GM18858 (cell line): ENCODE measurements around the gene MRPL48.

Source experiments
- ATAC-seq: cut with Tn5 transposase; IDR thresholded peaks from one replicate; pipeline ENCODE4 v1.9.1; 2021; ENCODE audit not compliant: unreplicated experiment

MRPL48 gene

DNA sequence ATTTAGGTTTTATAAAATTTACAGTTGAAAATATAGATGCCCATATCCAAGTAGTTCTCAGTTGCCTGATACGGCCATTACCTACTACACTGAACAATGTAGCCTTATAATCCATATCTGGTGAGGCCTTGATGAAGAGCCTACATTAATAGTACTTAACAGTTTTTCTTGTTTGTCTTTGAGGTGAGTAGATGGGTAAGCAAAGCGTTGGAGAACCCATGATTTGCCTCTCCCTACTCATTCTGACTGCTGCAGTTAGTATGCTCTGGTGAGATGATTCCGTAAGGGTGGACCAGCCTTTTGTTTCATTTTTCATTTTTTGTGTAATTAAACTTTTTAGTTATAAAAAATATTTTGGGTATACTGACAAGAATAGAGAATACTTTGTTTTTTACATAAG is 100.6 kb downstream of the MRPL48 start:
- no peak for ATAC-seq

DNA sequence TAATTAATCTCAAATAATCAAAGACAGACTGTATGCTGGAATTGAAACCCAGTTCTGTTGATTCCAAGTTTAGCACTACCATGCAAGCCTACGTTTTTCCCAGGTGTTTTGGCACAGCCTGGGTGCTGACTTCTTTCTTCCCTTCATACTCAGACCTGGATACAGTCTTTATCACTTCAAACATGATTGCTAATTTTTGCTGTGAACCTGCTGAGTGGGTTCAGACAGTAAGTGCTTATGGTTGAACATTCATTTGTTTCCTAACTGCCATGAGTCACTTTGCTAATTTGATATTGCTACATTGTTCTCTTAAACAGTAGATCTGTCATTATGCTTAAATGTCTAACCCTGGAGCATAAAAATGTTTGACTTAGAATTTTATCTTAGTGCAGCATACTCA is 101.3 kb downstream of the MRPL48 start:
- ATAC-seq = no peak

GRCh38 chr11:73889536-73889935 is 101.9 kb downstream of the MRPL48 start:
- ATAC-seq = no peak

DNA sequence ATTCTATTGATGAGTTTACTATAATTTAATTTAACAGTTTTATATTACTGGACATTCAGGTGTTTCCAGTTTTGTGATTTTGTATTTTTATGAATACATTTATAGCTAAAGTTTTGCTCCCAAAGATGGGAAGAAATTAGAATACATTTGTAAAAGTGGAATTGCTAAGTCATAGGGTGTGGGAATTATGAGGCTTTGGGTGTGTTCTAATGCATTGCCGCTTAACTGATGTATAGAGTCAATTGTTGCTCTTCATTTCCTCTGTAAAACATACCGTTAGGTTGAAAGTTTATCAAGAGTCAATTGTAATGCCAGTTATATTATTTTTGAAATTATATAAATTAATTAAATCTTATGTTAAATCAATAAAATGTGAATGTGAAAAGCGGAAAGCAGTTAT is 105.4 kb downstream of the MRPL48 start:
- no peak for ATAC-seq

GRCh38 chr11:73894725-73895335 is 107.2 kb downstream of the MRPL48 start:
- no peak for ATAC-seq

DNA sequence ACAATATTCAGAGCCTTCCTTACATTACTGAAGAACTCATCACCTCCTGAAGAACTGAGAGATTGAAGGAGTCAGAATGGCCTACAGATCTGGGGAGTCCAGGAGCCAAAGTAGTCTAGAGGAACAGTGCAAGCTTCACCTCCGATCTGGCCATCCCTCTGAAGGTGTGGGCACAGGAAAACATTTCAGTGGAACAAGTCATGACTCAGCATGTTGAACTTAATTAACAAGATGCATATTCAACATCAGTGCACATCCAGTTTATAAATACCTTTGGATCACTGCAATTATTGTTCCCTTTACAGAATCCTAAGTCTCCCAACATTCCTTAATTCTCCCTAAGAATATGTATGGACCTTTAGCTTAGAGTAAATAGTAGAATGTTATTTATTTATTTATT is 114.6 kb downstream of the MRPL48 start:
- ATAC-seq = no peak

GRCh38 chr11:73907191-73907590 is 119.5 kb downstream of the MRPL48 start:
- no peak for ATAC-seq

DNA sequence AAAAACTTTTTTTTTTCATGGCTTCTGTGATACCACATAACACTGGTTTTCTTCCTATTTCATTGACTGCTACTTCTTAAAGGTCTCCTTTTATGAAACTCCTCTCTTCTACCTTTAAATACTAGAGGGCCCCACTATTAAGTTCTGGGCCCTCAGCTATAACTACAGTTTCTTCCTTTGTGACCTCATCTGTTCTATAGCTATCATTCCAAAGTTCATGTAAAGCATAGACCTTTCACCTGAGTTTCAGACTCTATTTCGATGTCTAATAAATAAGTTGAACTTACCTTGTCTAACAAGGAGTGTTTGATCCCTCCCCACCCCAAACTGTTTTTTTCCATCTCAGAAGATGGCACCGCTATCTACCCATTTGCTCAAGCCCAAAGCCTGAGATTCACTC is 124.4 kb downstream of the MRPL48 start:
- ATAC-seq = no peak

DNA sequence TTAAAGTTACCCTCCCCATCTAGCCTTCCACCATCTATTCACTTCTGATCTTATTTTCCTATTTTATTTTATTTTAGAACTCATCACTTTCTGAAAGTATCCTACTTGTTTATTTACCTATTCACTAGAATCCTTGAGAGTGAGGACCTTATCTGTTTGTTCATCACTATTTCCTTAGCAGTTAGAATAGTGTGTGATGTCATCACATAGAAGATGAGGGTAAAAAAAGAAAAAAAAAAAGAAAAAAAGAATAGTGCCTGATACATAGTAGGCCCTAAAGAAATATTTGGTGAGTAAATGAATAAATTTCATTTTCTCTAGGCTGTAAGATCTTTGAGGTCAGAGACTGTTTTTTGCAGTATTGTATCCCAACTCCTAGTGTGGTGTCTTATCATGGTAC is 125.8 kb downstream of the MRPL48 start:
- ATAC-seq = no peak

GRCh38 chr11:73914284-73914683 is 126.6 kb downstream of the MRPL48 start:
- ATAC-seq = no peak
